GM12878 (cell line): Measurements from ENCODE around the gene EFHD1. TPM values are rescaled to one million over a fixed set of nuclear protein-coding genes. Genes with fewer than 3 reads are reported as not detected.

ENCODE experiments used
- ATAC-seq: fragments of 200-7000 bp; cut with Tn5 transposase; 3 replicates; pipeline ENCODE4 v1.9.1; 2020; ENCODE audit warnings: mild to moderate bottlenecking, moderate library complexity
- BruUV-seq: library from RNA; stranded (reverse); fragments of 400-500 nt; replicated peaks from 2 replicates; lab custom pipeline; 2021; lab: Mats Ljungman, UMichigan
- CTCF ChIA-PET: fragments of 300-600 bp; sonication (Branson Sonifier 250); formaldehyde crosslinking; extraction: SDS; loops from one replicate; lab custom pipeline; 2021; ENCODE audit warnings: inconsistent platforms; lab: Yijun Ruan, JAX
- POLR2A ChIA-PET: fragments of 350-600 bp; formaldehyde crosslinking; extraction: SDS; loops from one replicate; lab custom pipeline; 2021; ENCODE audit warnings: inconsistent platforms; lab: Charles Lee
- RAD21 ChIA-PET: fragments of 300-600 bp; sonication (Branson Sonifier 250); formaldehyde crosslinking; loops from one replicate; lab custom pipeline; 2023; ENCODE audit warnings: antibody characterized with exemption; ENCODE audit not compliant: unreplicated experiment; lab: Charles Lee
- SMC1A ChIA-PET: fragments of 300-600 bp; sonication (Branson Sonifier 250); formaldehyde crosslinking; loops from one replicate; lab custom pipeline; 2023; ENCODE audit not compliant: unreplicated experiment, uncharacterized antibody; lab: Charles Lee
- DNase-seq: peaks from one replicate; pipeline ENCODE4 v3.0.0-alpha.2; 2011; ENCODE audit warnings: low read depth, low spot score
- FAIRE-seq: peaks from 3 replicates; lab custom pipeline; 2011; peaks lifted over from hg19 to GRCh38; lab: Jason Lieb, UNC
- H2AFZ ChIP-seq: 2 replicates; pipeline ENCODE4 v1.6.0; 2011; ENCODE audit warnings: low read depth, low read length, control low read depth; ENCODE audit not compliant: control insufficient read depth
- H3K27ac ChIP-seq: 2 replicates; pipeline ENCODE4 v1.5.1; 2011; ENCODE audit warnings: control low read depth; ENCODE audit not compliant: control insufficient read depth, insufficient read depth
- H3K27me3 ChIP-seq, 2 experiments: replicated peaks in 1 of 2; 2 replicates each; pipeline versions ENCODE4 v1.6.0 to v1.6.1; 2011; ENCODE audit warnings: low read length in 1 of 2; ENCODE audit not compliant: control insufficient read depth in 2 of 2, insufficient read depth in 2 of 2
- H3K36me3 ChIP-seq, 2 experiments: 2 replicates each; pipeline ENCODE4 v1.5.1; 2011; ENCODE audit warnings: low read length in 1 of 2; ENCODE audit not compliant: control insufficient read depth in 2 of 2, insufficient read depth in 2 of 2
- H3K4me1 ChIP-seq: 2 replicates; pipeline ENCODE4 v1.6.1; 2011; ENCODE audit warnings: mild to moderate bottlenecking, low read length, moderate library complexity, mixed read lengths; ENCODE audit not compliant: control insufficient read depth, insufficient read depth
- H3K4me2 ChIP-seq: 2 replicates; pipeline ENCODE4 v1.6.0; 2011; ENCODE audit warnings: control low read depth; ENCODE audit not compliant: control insufficient read depth, insufficient read depth
- H3K4me3 ChIP-seq: fragments of 200-600 bp; sonication (generic); 2 replicates; pipeline ENCODE4 v1.5.1; 2016
- H3K79me2 ChIP-seq: 2 replicates; pipeline ENCODE4 v1.6.0; 2011; ENCODE audit warnings: low read length; ENCODE audit not compliant: control insufficient read depth, insufficient read depth
- H3K9ac ChIP-seq: 2 replicates; pipeline ENCODE4 v1.8.0; 2011; ENCODE audit warnings: low read length, control low read depth, mixed read lengths; ENCODE audit not compliant: control insufficient read depth, insufficient read depth
- H3K9me3 ChIP-seq: replicated peaks from 3 replicates; pipeline ENCODE4 v1.5.1; 2011; ENCODE audit warnings: mild to moderate bottlenecking, low read length; ENCODE audit not compliant: control insufficient read depth, insufficient read depth
- H4K20me1 ChIP-seq: 2 replicates; pipeline ENCODE4 v1.6.0; 2011; ENCODE audit not compliant: control insufficient read depth, insufficient read depth
- ETV6 ChIP-seq, 2 experiments: fragments of 450-650 bp in 1 of 2; IDR thresholded peaks in 1 of 2; conservative IDR thresholded peaks in 1 of 2; 2 replicates each; pipeline ENCODE4 v1.6.1; 2014; ENCODE audit warnings: antibody characterized with exemption in 1 of 2, borderline replicate concordance in 1 of 2, low read depth in 1 of 2, mild to moderate bottlenecking in 1 of 2, moderate library complexity in 1 of 2
- JUNB ChIP-seq: IDR thresholded peaks from 2 replicates; pipeline ENCODE4 v1.6.1; 2016; ENCODE audit warnings: antibody characterized with exemption, mild to moderate bottlenecking
- MTA2 ChIP-seq: fragments of 450-650 bp; IDR thresholded peaks from 2 replicates; pipeline ENCODE4 v1.6.1; 2016; ENCODE audit warnings: low read depth, mild to moderate bottlenecking, moderate library complexity
- NFYA ChIP-seq: IDR thresholded peaks from 2 replicates; pipeline ENCODE4 v1.6.1; 2011; ENCODE audit warnings: low read depth, mild to moderate bottlenecking, low read length, improper control_type of control experiment, borderline replicate concordance
- NFYB ChIP-seq: IDR thresholded peaks from 2 replicates; pipeline ENCODE4 v1.6.1; 2011; ENCODE audit warnings: low read depth, mild to moderate bottlenecking, low read length, improper control_type of control experiment, moderate library complexity; ENCODE audit not compliant: insufficient read depth
- WGBS: methylation state at CpG from one replicate; pipeline ENCODE4 v1.1.6; 2016; ENCODE audit warnings: low lambda C conversion rate; ENCODE audit not compliant: insufficient replicate concordance, insufficient coverage; ENCODE audit errors: missing lambda C conversion rate; 5-methylcytosine and 5-hydroxymethylcytosine counted together
- in situ Hi-C: fragments of 300-500 bp; cut with MboI; formaldehyde crosslinking; loops from 9 replicates; pipeline ENCODE4 v1.14.3; 2018; ENCODE audit warnings: mixed read lengths
- intact Hi-C: fragments of 100-400 bp; cut with micrococcal nuclease; formaldehyde crosslinking; loops from one replicate; pipeline ENCODE4 v1.14.2; 2022; ENCODE audit not compliant: unreplicated experiment
- polyA plus RNA-seq, 11 experiments: library from polyadenylated mRNA; depleted of rRNA in 4 of 11; unstranded in 6 of 11; stranded (reverse) in 5 of 11; fragments of >200 nt; fragmentation: Nextera tagmentation in 4 of 11; fragmentation: Illumina TruSeq in 1 of 11; extraction: Ambion mirVana in 4 of 11; extraction: Trizol in 1 of 11; gene quantifications; 1 replicate in 1 of 11; 2 replicates in 10 of 11; pipeline versions ENCODE4 v1.2.1 to v1.2.3, GENCODE V29; 2011 to 2016; ENCODE audit warnings: inconsistent platforms in 2 of 11, missing spikeins in 2 of 11, low read depth in 1 of 11
- total RNA-seq, 4 experiments: library from RNA; depleted of rRNA in 3 of 4; stranded (reverse); fragments of >200 nt in 3 of 4; fragmentation: Illumina TruSeq in 1 of 4; extraction: Trizol in 1 of 4; gene quantifications; 2 replicates each; pipeline versions ENCODE4 v1.2.1 to v1.2.3, GENCODE V29; 2013 to 2021
- TF ChIP-seq, protein P1 (sequence below): IDR thresholded peaks from 2 replicates; pipeline ENCODE4 v1.6.1; 2011; ENCODE audit warnings: borderline replicate concordance, low read depth, mild to moderate bottlenecking, moderate library complexity, low read length; ENCODE audit not compliant: insufficient read depth, poor library complexity, severe bottlenecking
- TF ChIP-seq, protein P2 (sequence below), 3 experiments: IDR thresholded peaks in 2 of 3; conservative IDR thresholded peaks in 1 of 3; 2 replicates each; pipeline ENCODE4 v1.5.1; 2011; ENCODE audit warnings: low read depth in 3 of 3, low read length in 3 of 3, mild to moderate bottlenecking in 3 of 3, control low read depth in 2 of 3, moderate library complexity in 2 of 3, inconsistent platforms in 1 of 3, mixed read lengths in 1 of 3; ENCODE audit not compliant: control insufficient read depth in 2 of 3, insufficient read depth in 1 of 3; ENCODE audit errors: extremely low read depth in 1 of 3

Gene EFHD1
- total and polyA plus RNA-seq, 10 of the 15 experiments (the other 5 are each of a cell fraction or from before 2014, with no cell fraction given), result 0.07 TPM; not detected in 9

DNA sequence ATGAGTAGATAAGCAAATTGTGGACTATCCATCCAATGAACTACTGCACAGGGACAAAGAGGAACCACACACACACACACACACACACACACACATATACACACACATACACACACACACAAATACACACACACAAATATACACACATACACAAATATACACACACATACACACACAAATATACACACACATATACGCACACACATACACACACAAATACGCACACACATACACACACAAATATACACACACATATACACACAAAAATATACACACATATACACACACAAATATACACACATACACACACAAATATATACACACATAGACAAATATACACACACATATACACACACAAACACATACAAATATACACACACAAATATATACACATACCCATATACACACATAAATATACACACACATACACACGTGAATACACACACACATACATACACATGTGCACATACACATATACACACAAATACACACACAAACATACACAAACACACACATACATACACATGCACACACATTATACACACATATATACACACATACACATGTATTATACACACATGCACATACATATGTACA, 19.8 kb upstream of the EFHD1 start:
- FAIRE-seq (no peak), DNase-seq (no peak), ATAC-seq (no peak)
- Histone ChIP-seq H3K9me3 (no peaks in the 10 kb centered on the region), H3K36me3 (no peaks in the 10 kb centered on the region), H3K4me2 (no peak overlapping the region), H3K4me3 (no peak overlapping the region), H3K27ac (no peak overlapping the region), H3K9ac (no peak overlapping the region), H4K20me1 (no peaks in the 10 kb centered on the region), H3K27me3 (no peaks in the 10 kb centered on the region), H3K4me1 (no peaks in the 10 kb centered on the region), H2AFZ (no peak overlapping the region), H3K79me2 (no peaks in the 10 kb centered on the region)
- intact Hi-C loops (no loop called here), in situ Hi-C loops (no loop called here)
- TF ChIP-seq NFYB (no peak), MTA2 (no peak)
- TF ChIP-seq, protein P1, sequence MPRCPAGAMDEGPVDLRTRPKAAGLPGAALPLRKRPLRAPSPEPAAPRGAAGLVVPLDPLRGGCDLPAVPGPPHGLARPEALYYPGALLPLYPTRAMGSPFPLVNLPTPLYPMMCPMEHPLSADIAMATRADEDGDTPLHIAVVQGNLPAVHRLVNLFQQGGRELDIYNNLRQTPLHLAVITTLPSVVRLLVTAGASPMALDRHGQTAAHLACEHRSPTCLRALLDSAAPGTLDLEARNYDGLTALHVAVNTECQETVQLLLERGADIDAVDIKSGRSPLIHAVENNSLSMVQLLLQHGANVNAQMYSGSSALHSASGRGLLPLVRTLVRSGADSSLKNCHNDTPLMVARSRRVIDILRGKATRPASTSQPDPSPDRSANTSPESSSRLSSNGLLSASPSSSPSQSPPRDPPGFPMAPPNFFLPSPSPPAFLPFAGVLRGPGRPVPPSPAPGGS, result peak; percentile 10
- ChIA-PET SMC1A (interaction anchor here (0.5 kb wide), 1 partner anchor 11 kb away, joined by 3 read pairs; no protein-coding TSS in a partner anchor), CTCF (interaction anchor here (1.7 kb wide), 1 partner anchor 641 kb away, joined by 5 read pairs; no protein-coding TSS in a partner anchor), POLR2A (no interaction called here), RAD21 (no interaction called here)
- BruUV-seq, result no TSS peak
- WGBS, result 34% methylated on average over 3 of the region's 3 CpGs

- H3K27me3 ChIP-seq, result no peaks in the 10 kb centered on the region
These were observed 18.1 kb upstream of the EFHD1 start for GRCh38 chr2:232615339-232615738.

More at GRCh38 chr2:232615339-232615738, 18.1 kb upstream of the EFHD1 start:
- Histone ChIP-seq H3K9me3 (no peaks in the 10 kb centered on the region), H3K9ac (no peak overlapping the region), H4K20me1 (no peaks in the 10 kb centered on the region), H3K4me2 (no peak overlapping the region), H3K27ac (no peak overlapping the region), H3K79me2 (no peaks in the 10 kb centered on the region), H2AFZ (no peak overlapping the region), H3K4me1 (no peaks in the 10 kb centered on the region), H3K36me3 (no peaks in the 10 kb centered on the region), H3K4me3 (no peak overlapping the region)
- SMC1A ChIA-PET, result interaction anchor here (0.7 kb wide), 1 partner anchor 11 kb away, joined by 3 read pairs; no protein-coding TSS in a partner anchor
- WGBS, result 18% methylated on average over 6 of the region's 8 CpGs
- in situ Hi-C loops, result no loop called here
- ATAC-seq (no peak), FAIRE-seq (no peak), DNase-seq (no peak)
- CTCF ChIA-PET, result no interaction called here
- intact Hi-C loops, result no loop called here
- TF ChIP-seq JUNB (no peak), ETV6 (conservative IDR thresholded peaks at IDR 0.05 in 1 of 2, IDR thresholded peaks at IDR 0.05 in 1 of 2; ENCODE audit: borderline replicate concordance in 1 of 2, low read depth in 1 of 2) (no peak), NFYA (no peak)
- TF ChIP-seq, protein P2, sequence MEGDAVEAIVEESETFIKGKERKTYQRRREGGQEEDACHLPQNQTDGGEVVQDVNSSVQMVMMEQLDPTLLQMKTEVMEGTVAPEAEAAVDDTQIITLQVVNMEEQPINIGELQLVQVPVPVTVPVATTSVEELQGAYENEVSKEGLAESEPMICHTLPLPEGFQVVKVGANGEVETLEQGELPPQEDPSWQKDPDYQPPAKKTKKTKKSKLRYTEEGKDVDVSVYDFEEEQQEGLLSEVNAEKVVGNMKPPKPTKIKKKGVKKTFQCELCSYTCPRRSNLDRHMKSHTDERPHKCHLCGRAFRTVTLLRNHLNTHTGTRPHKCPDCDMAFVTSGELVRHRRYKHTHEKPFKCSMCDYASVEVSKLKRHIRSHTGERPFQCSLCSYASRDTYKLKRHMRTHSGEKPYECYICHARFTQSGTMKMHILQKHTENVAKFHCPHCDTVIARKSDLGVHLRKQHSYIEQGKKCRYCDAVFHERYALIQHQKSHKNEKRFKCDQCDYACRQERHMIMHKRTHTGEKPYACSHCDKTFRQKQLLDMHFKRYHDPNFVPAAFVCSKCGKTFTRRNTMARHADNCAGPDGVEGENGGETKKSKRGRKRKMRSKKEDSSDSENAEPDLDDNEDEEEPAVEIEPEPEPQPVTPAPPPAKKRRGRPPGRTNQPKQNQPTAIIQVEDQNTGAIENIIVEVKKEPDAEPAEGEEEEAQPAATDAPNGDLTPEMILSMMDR (IDR thresholded peaks at IDR 0.05 in 2 of 3, conservative IDR thresholded peaks at IDR 0.05 in 1 of 3; ENCODE audit: control insufficient read depth in 2 of 3, extremely low read depth in 1 of 3, insufficient read depth in 1 of 3, low read depth in 3 of 3, low read length in 3 of 3), result no peak
- RAD21 ChIA-PET, result no interaction called here
- BruUV-seq, result no TSS peak
- POLR2A ChIA-PET, result no interaction called here
